HepG2 (cell line): ENCODE data around the gene MAPRE3. TPM values are rescaled to one million over a fixed set of nuclear protein-coding genes. Genes with fewer than 3 reads are reported as not detected.

Experiments used
- CBFB ChIP-seq: sonication (generic); formaldehyde crosslinking; IDR thresholded peaks from 2 replicates; pipeline ENCODE4 v1.4.0; 2020; ENCODE audit warnings: missing genetic modification reagents
- HIVEP1 ChIP-seq: sonication (generic); formaldehyde crosslinking; IDR thresholded peaks from 2 replicates; pipeline ENCODE4 v1.4.0; 2020; ENCODE audit warnings: mild to moderate bottlenecking, missing genetic modification reagents
- MED1 ChIP-seq: sonication (generic); formaldehyde crosslinking; IDR thresholded peaks from 2 replicates; pipeline ENCODE4 v1.4.0; 2020; ENCODE audit warnings: missing genetic modification reagents
- TBX3 ChIP-seq: fragments of 450-650 bp; IDR thresholded peaks from 2 replicates; pipeline ENCODE4 v1.6.1; 2017; ENCODE audit warnings: antibody characterized with exemption, mild to moderate bottlenecking, inconsistent platforms, borderline replicate concordance
- ZFAT ChIP-seq: sonication (generic); formaldehyde crosslinking; conservative IDR thresholded peaks from 2 replicates; pipeline ENCODE4 v1.8.1; 2023; ENCODE audit warnings: missing genetic modification reagents, inconsistent platforms
- ZNF460 ChIP-seq: sonication (generic); formaldehyde crosslinking; IDR thresholded peaks from 2 replicates; pipeline ENCODE4 v1.5.1; 2020; ENCODE audit warnings: missing genetic modification reagents, mild to moderate bottlenecking, borderline replicate concordance
- polyA plus RNA-seq, 8 experiments: library from polyadenylated mRNA; depleted of rRNA in 3 of 8; stranded (reverse) in 7 of 8; unstranded in 1 of 8; fragments of >200 nt; fragmentation: Illumina TruSeq in 4 of 8; extraction: Trizol in 4 of 8; gene quantifications; 2 replicates each; pipeline versions ENCODE4 v1.2.1 to v1.2.3, GENCODE V29; 2011 to 2016; ENCODE audit warnings: low read depth in 4 of 8, missing spikeins in 1 of 8, mixed read lengths in 1 of 8; ENCODE audit not compliant: insufficient read depth in 1 of 8
- total RNA-seq, 5 experiments: library from RNA; depleted of rRNA; stranded (reverse); fragments of >200 nt; fragmentation: Illumina TruSeq; extraction: Trizol; gene quantifications; 2 replicates each; pipeline ENCODE4 v1.2.3, GENCODE V29; 2016; ENCODE audit warnings: low read depth in 1 of 5
- TF ChIP-seq, protein P1 (sequence below): sonication (generic); formaldehyde crosslinking; IDR thresholded peaks from 2 replicates; pipeline ENCODE4 v1.4.0; 2020; ENCODE audit warnings: missing genetic modification reagents
- TF ChIP-seq, protein P2 (sequence below), 2 experiments: fragments of 450-650 bp in 1 of 2; sonication (generic) in 1 of 2; formaldehyde crosslinking in 1 of 2; IDR thresholded peaks; 2 replicates each; pipeline versions ENCODE4 v1.6.1 to v1.8.0; 2016 to 2022; ENCODE audit warnings: antibody characterized with exemption in 1 of 2, mild to moderate bottlenecking in 1 of 2, missing genetic modification reagents in 1 of 2
- TF ChIP-seq, protein P3 (sequence below): sonication (generic); formaldehyde crosslinking; IDR thresholded peaks from 2 replicates; pipeline ENCODE4 v1.4.0; 2020; ENCODE audit warnings: missing genetic modification reagents, borderline replicate concordance
- TF ChIP-seq, protein P4 (sequence below): sonication (generic); formaldehyde crosslinking; IDR thresholded peaks from 2 replicates; pipeline ENCODE4 v1.5.1; 2020; ENCODE audit warnings: mild to moderate bottlenecking, missing genetic modification reagents, moderate library complexity

The MAPRE3 gene
- total and polyA plus RNA-seq, 2 of the 13 experiments (the other 11 are each of a cell fraction or from before 2014, with no cell fraction given), result 0.31 to 0.91 TPM

DNA sequence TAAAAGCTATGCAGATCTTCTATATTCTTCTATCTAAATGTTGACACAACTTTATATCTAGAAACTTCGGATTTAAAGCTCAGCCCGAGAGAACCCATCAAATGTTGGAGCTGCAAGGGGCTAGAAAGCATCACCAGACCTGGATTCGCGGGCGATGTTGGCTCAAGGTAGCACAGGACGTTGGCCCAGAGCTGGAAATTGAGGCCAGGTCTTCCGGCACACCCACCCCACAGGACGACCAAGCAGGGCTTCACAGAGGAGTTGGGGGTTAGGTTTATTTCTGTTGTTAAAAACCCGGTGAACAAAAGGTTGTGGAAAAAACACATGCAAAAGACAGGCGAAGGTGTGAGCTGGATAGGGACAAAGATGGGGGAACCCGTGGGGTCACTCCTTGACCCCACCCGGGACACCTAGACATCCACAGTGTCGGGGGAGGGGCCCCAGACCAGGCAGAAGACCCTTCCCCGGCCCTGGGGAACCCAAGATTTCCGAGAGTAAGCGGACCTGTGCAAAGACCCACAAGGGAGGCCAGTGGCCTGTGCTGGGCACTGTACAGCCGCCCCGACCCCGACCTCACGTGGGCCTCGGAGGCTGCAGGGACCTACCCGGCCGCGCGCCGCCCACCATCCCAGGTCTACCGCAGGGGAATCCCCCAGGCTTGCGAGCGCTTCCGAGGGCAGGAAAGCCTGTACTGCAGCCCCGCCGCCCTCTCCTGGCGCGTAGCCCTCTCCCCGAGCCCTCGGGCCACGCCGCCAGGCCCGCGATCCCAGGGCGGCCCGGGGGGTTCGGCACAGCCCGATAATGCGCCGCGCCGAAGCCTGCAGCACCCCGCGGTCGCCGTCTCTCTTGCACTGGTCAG lies 79.2 kb downstream of the MAPRE3 start (continued):
- 0 out of 2 replicates have a peak, but pooled peaks have one; percentile 8 for TF ChIP-seq MED1 (CRISPR knock-in tag)
- TF ChIP-seq HIVEP1 (CRISPR knock-in tag), result peak; percentile 75; the same call in 1 of the 2 replicates
- TF ChIP-seq, protein P1, sequence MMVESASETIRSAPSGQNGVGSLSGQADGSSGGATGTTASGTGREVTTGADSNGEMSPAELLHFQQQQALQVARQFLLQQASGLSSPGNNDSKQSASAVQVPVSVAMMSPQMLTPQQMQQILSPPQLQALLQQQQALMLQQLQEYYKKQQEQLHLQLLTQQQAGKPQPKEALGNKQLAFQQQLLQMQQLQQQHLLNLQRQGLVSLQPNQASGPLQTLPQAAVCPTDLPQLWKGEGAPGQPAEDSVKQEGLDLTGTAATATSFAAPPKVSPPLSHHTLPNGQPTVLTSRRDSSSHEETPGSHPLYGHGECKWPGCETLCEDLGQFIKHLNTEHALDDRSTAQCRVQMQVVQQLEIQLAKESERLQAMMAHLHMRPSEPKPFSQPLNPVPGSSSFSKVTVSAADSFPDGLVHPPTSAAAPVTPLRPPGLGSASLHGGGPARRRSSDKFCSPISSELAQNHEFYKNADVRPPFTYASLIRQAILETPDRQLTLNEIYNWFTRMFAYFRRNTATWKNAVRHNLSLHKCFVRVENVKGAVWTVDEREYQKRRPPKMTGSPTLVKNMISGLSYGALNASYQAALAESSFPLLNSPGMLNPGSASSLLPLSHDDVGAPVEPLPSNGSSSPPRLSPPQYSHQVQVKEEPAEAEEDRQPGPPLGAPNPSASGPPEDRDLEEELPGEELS, result no peak
- TF ChIP-seq, protein P2, sequence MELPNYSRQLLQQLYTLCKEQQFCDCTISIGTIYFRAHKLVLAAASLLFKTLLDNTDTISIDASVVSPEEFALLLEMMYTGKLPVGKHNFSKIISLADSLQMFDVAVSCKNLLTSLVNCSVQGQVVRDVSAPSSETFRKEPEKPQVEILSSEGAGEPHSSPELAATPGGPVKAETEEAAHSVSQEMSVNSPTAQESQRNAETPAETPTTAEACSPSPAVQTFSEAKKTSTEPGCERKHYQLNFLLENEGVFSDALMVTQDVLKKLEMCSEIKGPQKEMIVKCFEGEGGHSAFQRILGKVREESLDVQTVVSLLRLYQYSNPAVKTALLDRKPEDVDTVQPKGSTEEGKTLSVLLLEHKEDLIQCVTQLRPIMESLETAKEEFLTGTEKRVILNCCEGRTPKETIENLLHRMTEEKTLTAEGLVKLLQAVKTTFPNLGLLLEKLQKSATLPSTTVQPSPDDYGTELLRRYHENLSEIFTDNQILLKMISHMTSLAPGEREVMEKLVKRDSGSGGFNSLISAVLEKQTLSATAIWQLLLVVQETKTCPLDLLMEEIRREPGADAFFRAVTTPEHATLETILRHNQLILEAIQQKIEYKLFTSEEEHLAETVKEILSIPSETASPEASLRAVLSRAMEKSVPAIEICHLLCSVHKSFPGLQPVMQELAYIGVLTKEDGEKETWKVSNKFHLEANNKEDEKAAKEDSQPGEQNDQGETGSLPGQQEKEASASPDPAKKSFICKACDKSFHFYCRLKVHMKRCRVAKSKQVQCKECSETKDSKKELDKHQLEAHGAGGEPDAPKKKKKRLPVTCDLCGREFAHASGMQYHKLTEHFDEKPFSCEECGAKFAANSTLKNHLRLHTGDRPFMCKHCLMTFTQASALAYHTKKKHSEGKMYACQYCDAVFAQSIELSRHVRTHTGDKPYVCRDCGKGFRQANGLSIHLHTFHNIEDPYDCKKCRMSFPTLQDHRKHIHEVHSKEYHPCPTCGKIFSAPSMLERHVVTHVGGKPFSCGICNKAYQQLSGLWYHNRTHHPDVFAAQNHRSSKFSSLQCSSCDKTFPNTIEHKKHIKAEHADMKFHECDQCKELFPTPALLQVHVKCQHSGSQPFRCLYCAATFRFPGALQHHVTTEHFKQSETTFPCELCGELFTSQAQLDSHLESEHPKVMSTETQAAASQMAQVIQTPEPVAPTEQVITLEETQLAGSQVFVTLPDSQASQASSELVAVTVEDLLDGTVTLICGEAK (IDR thresholded peaks at IDR 0.05), result no peak
- TF ChIP-seq, protein P2 (CRISPR knock-in tag; IDR thresholded peaks at IDR 0.05), result 0 out of 2 replicates have a peak, but pooled peaks have one; percentile 12
- peak; percentile 67; the same call in 1 of the 2 replicates for TF ChIP-seq CBFB (CRISPR knock-in tag)
- TF ChIP-seq ZFAT, result 0 out of 2 replicates have a peak, but pooled peaks have one; percentile 75
- TF ChIP-seq ZNF460 (CRISPR knock-in tag), result no peak
- no peak for TF ChIP-seq TBX3
- TF ChIP-seq, protein P3, sequence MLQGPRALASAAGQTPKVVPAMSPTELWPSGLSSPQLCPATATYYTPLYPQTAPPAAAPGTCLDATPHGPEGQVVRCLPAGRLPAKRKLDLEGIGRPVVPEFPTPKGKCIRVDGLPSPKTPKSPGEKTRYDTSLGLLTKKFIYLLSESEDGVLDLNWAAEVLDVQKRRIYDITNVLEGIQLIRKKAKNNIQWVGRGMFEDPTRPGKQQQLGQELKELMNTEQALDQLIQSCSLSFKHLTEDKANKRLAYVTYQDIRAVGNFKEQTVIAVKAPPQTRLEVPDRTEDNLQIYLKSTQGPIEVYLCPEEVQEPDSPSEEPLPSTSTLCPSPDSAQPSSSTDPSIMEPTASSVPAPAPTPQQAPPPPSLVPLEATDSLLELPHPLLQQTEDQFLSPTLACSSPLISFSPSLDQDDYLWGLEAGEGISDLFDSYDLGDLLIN (CRISPR knock-in tag), result no peak
- TF ChIP-seq, protein P4, sequence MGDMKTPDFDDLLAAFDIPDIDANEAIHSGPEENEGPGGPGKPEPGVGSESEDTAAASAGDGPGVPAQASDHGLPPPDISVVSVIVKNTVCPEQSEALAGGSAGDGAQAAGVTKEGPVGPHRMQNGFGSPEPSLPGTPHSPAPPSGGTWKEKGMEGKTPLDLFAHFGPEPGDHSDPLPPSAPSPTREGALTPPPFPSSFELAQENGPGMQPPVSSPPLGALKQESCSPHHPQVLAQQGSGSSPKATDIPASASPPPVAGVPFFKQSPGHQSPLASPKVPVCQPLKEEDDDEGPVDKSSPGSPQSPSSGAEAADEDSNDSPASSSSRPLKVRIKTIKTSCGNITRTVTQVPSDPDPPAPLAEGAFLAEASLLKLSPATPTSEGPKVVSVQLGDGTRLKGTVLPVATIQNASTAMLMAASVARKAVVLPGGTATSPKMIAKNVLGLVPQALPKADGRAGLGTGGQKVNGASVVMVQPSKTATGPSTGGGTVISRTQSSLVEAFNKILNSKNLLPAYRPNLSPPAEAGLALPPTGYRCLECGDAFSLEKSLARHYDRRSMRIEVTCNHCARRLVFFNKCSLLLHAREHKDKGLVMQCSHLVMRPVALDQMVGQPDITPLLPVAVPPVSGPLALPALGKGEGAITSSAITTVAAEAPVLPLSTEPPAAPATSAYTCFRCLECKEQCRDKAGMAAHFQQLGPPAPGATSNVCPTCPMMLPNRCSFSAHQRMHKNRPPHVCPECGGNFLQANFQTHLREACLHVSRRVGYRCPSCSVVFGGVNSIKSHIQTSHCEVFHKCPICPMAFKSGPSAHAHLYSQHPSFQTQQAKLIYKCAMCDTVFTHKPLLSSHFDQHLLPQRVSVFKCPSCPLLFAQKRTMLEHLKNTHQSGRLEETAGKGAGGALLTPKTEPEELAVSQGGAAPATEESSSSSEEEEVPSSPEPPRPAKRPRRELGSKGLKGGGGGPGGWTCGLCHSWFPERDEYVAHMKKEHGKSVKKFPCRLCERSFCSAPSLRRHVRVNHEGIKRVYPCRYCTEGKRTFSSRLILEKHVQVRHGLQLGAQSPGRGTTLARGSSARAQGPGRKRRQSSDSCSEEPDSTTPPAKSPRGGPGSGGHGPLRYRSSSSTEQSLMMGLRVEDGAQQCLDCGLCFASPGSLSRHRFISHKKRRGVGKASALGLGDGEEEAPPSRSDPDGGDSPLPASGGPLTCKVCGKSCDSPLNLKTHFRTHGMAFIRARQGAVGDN (CRISPR knock-in tag), result peak; percentile 98; the same call in 1 of the 2 replicates
